Activated CD8-positive, alpha-beta memory T cell treated with anti-CD3 and anti-CD28 coated beads, Interleukin-2, amount 50 U/mL, for 24 hours (primary cell): ENCODE results near the gene GABRB1.

Experiments
- DNase-seq: peaks from one replicate; pipeline ENCODE4 v3.0.0-alpha.2; 2020; ENCODE audit errors: extremely low read depth

GABRB1 gene

GRCh38 chr4:47031011-47031678, at the start of gene GABRB1:
Gene GABRB1 (plus strand): TSS chr4:47031567.
- no peak for DNase-seq

DNA sequence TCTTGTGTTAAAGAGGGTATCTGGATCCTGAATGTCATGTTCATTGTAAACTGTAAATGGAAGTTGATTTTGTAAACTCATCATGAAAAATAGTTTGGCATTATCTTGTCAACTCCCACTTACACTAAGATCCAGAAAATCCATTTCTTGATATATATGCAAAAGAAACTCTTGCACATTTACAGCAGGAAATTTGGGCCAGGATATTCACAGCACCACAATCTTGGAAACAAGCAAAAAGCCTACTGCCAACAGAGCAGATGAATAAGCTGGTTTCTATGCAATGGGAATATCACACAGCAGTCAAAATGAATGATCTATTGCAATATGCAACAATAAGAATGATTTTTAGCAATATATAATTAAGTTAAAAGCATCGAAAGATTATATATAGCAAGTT, 46.6 kb upstream of the GABRB1 start:
- no peak for DNase-seq

GRCh38 chr4:46986922-46987638, 44.3 kb upstream of the GABRB1 start:
- no peak for DNase-seq

DNA sequence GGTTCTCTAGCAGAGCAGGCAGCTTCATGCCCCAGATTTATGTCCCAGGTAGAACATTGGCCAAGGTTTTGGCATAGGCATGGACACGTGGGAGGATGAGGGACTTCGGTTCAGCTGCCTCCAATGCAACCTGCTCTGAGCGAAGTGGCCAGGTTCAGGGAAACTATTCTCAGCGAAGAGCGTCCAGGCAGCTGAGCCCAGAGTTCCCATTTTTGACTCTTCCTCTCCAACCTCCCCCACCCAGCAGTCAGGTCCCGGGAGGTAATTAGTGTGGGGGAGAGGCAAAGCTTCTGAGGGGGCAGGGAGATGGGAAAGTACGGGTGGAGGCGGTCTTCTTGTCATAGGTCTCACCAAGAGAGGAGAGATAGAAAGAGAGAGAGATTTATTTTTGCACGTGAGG, 39.0 kb upstream of the GABRB1 start:
- DNase-seq: no peak

- DNase-seq: no peak
These were observed 38.0 kb upstream of the GABRB1 start, which contains the start of gene GABRA4 for GRCh38 chr4:46993075-46994006. Gene GABRA4 (minus strand): TSS chr4:46993581. CDS start chr4:46993424, 157 bp downstream.

GRCh38 chr4:46994007-46994405, 37.4 kb upstream of the GABRB1 start:
- no peak for DNase-seq

GRCh38 chr4:46999566-46999965, 31.8 kb upstream of the GABRB1 start:
- DNase-seq: no peak

GRCh38 chr4:47000406-47000805, 31.0 kb upstream of the GABRB1 start:
- DNase-seq: no peak

DNA sequence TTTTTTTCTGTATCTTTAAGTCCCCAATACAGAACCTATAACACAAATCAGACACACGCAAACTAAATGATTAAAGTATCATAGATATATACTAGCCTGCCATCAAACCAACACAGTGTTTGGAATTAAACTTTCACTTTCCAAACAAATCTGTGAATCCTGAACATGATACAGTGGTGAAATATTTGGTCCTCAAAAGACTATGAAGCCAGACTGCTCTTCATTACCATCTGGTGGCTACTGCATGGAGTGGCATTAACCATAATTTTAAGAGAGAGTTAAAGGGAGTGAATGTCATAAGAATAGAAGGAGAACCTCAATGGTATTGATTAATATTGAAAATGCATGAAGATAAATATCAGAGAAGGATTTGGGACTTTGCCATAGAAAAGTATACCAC, 28.8 kb upstream of the GABRB1 start:
- DNase-seq: no peak

GRCh38 chr4:47010347-47010911, 20.9 kb upstream of the GABRB1 start:
- DNase-seq: no peak

GRCh38 chr4:47010912-47011446, 20.4 kb upstream of the GABRB1 start:
- DNase-seq: no peak

- DNase-seq: no peak
These were observed 18.7 kb upstream of the GABRB1 start for GRCh38 chr4:47012676-47013075.

DNA sequence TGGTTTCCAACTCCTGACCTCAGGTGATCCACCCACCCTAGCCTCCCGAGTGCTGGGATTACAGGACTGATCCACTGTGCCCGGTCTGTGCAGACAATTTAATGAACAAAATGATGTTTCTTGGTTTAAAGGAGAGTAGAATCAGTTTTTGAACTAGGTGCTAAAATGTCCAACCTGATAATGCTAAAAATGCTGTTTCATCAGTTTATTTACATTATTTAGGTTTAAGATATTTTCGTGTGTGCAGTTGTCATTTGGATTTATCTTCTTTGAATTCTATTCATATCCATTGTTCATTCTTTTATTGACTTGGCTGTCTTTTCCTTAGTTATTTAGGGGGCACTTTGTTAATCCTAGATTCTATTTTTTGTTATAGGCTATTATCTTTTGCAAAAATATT, 18.0 kb upstream of the GABRB1 start:
- DNase-seq: no peak

- no peak for DNase-seq
These were observed 14.3 kb upstream of the GABRB1 start for GRCh38 chr4:47017081-47017480.

DNA sequence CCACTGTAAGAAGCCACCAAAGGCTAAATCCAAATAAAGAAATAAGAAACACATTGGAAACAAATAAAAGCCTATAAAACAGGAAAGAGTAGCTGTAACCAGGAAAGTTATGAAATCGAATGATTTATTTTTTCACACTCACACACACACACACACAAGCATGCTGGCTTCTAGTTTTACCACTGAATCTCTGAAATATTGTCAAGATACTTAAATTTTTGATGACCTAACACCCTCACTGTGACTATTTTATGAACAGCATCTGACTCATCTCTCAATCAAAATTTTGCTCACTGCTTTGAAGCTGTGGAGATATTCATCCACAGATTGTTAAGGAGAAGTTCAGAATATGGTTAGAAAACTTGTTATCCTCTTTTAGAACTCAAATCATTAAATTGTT, 13.9 kb upstream of the GABRB1 start:
- DNase-seq: no peak

DNA sequence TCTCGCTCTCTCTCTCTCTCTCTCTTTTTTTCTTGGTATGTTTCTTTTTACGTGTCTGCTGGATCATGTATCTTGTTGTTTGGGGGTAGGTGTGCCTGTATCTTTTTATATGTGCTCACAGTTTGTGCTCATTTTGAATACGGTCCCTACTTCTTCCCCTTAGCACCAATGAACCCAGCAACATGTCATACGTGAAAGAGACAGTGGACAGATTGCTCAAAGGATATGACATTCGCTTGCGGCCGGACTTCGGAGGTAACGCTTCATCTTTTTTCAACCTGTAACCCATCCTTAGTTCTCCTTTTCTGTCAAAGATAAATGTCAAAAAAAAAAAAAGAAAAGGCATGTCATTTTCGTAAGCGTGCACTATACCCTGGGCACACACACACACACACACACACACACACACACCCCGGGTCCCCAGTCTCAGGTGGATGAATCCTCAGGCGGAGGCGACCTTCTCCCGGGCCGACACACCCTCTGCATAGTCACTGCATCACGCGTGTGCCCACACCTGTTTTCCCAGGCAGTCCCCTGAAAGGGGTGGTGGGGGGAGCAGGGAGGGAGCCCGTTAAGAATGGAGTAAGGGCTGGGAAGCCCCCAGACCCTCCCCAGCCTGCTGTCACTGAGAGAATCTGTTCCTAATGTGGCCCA, 511 bp downstream of the GABRB1 start:
- DNase-seq: no peak

- no peak for DNase-seq
These were observed 1.2 kb downstream of the GABRB1 start for GRCh38 chr4:47032405-47033106.

DNA sequence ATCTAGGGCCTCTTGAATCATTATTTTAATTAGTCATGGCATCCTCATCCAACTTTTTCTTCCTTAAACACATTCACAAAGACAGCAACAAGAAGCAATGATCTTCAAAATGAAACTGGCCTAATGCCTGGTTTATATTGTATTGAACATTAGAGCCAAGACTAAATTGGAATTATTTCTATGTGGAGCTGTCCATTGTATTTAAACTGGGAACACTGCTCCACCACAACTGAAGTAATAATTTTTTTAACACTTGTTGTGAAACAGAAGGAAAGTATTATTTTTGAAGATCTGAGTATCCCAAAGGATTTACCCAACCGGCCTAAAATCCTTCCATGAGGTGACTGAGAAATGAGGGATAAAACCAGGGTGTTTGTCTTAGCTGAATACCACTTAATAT, 6.9 kb downstream of the GABRB1 start:
- no peak for DNase-seq

DNA sequence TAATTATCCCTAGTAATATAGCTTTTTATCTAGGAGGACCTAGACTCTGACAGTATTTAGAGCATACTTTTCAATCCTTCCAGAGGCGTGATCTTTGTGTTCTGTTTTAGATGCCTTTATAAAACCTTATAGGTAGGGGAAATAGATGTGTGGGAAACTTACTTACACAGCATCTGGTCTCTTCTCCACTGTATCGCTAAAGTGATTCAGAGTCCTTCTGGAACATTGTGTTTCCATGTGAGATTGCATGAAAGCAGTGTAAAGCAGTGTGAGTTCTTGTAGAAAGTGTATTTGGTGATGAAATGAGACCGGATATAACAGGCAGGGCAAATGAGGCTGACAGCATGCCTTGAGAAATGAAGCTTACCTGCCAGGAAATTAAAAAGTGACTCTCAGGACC, 9.5 kb downstream of the GABRB1 start:
- DNase-seq: no peak

GRCh38 chr4:47043821-47044220, 12.5 kb downstream of the GABRB1 start:
- DNase-seq: no peak

- DNase-seq: no peak
These were observed 13.9 kb downstream of the GABRB1 start for GRCh38 chr4:47045261-47045660.
